Left colon (tissue), 2 donors: ENCODE measurements around the gene TREH. TPM values are rescaled to one million over a fixed set of nuclear protein-coding genes. Genes with fewer than 3 reads are reported as not detected.

Source experiments
- ATAC-seq: fragments of 200-7000 bp; cut with Tn5 transposase; one replicate; pipeline ENCODE4 v1.9.1; 2020; ENCODE audit warnings: mild to moderate bottlenecking, moderate library complexity
- DNase-seq, 2 donors: peaks; one replicate each; pipeline ENCODE4 v3.0.0-alpha.2; 2020
- intact Hi-C, 2 donors: fragments of 100-400 bp; cut with DNase I in 1 of 2; cut with micrococcal nuclease in 1 of 2; formaldehyde crosslinking; loops; one replicate each; pipeline versions ENCODE4 v1.11.2 to v1.14.0; 2022; cut with DNase I, micrococcal nuclease
- microRNA-seq, 2 donors: library from miRNA; unstranded; fragments of <30 nt; microRNA quantifications; one replicate each; pipeline versions ENCODE4 v1.1.0 to v1.2.0, GENCODE V29; 2020
- total RNA-seq, 2 donors: library from RNA; stranded (reverse); fragmentation: NEBNext Ultra II Directional; extraction: Animal tissue kit (Norgen Biotek cat#: 25700); gene quantifications; one replicate each; pipeline ENCODE4 v1.2.1, GENCODE V29; 2021
- donor health status: DM: no; HTN: no; CAD: no.
- donor health status: DM: yes; HTN: yes; CAD: no.

TREH gene
- total RNA-seq, 2 donors from 2014 or later, result 1.2 to 3.3 TPM

- ATAC-seq (peak; percentile 54), DNase-seq (peak; percentile 64 to 71)
- intact Hi-C loops, result no loop called here
Observed at GRCh38 chr11:118608360-118609227, 70.9 kb downstream of the TREH start.

GRCh38 chr11:118607401-118608359 lies 71.8 kb downstream of the TREH start, which contains the start of gene PHLDB1:
TSS of gene PHLDB1 (plus strand) at chr11:118607615. CDS start at chr11:118613837, 6,222 bp downstream.
- intact Hi-C loops, result no loop called here
- peak; percentile 74 for ATAC-seq
- peak; percentile 48 to 85 for DNase-seq

Small RNA genes within 50 kb of the gene (microRNA-seq; reads per million reads assigned to microRNA genes)
- 0 to 1.1 reads per million in 2 donors for gene MIR6716

Other genes starting within 250 kb of the TREH start
- gene KMT2A, start 243.2 kb downstream of the TREH start, total RNA-seq, result 10 to 100 TPM; 41.9 to 45.2 TPM
- under 1 TPM; 0.58 to 0.98 TPM for gene TTC36, start 152.2 kb downstream of the TREH start, total RNA-seq
- gene TMEM25, start 148.5 kb downstream of the TREH start, total RNA-seq, result 1 to 10 TPM; 6.2 to 9.3 TPM
- gene IFT46, start 113.7 kb downstream of the TREH start, total RNA-seq, result 1 to 10 TPM; 6.4 to 10.0 TPM
- 100 to 1,000 TPM; 133 to 145 TPM for gene ARCN1, start 107.2 kb downstream of the TREH start, total RNA-seq
- gene PHLDB1, start 72.0 kb downstream of the TREH start, total RNA-seq, result 10 to 100 TPM; 70.3 to 74.1 TPM
- gene DDX6, start 111.5 kb upstream of the TREH start, total RNA-seq, result 100 to 1,000 TPM in 1 of 2 donors, 10 to 100 TPM in 1; 96.3 to 100 TPM
- gene CXCR5, start 204.2 kb upstream of the TREH start, total RNA-seq, result under 1 TPM; 0.12 to 0.39 TPM
- 10 to 100 TPM; 36.4 to 36.5 TPM for gene BCL9L, start 246.3 kb upstream of the TREH start, total RNA-seq